GM19025 (cell line): Measurements from ENCODE around the gene DMAC2L.
"Not testable (repeated sequence)": the region's sequence is repeated elsewhere in the genome, so short reads cannot be mapped to it uniquely, and the experiment has no call there.

Source experiments
- ATAC-seq: cut with Tn5 transposase; IDR thresholded peaks from one replicate; pipeline ENCODE4 v1.9.1; 2021; ENCODE audit warnings: mild to moderate bottlenecking, low read depth, moderate library complexity; ENCODE audit not compliant: unreplicated experiment

The DMAC2L gene

GRCh38 chr14:50353126-50353525 is 41.0 kb downstream of the DMAC2L start:
- ATAC-seq, result no peak

GRCh38 chr14:50354527-50354926 is 42.4 kb downstream of the DMAC2L start:
- no peak for ATAC-seq

GRCh38 chr14:50355692-50356091 is 43.6 kb downstream of the DMAC2L start:
- ATAC-seq, result no peak

- not testable (repeated sequence) for ATAC-seq
Observed at GRCh38 chr14:50356283-50356682, 44.2 kb downstream of the DMAC2L start.

- no peak for ATAC-seq
Observed at GRCh38 chr14:50357124-50357523, 45.0 kb downstream of the DMAC2L start.

GRCh38 chr14:50357753-50358395 is 45.8 kb downstream of the DMAC2L start:
- ATAC-seq, result no peak

GRCh38 chr14:50359631-50360030 is 47.5 kb downstream of the DMAC2L start:
- no peak for ATAC-seq

GRCh38 chr14:50360093-50360492 is 48.0 kb downstream of the DMAC2L start:
- no peak for ATAC-seq

- no peak for ATAC-seq
Observed at GRCh38 chr14:50360851-50361250, 48.7 kb downstream of the DMAC2L start.

GRCh38 chr14:50361473-50362403 is 49.6 kb downstream of the DMAC2L start:
- ATAC-seq, result not testable (repeated sequence)

- peak; percentile 13 for ATAC-seq
Observed at GRCh38 chr14:50362764-50363713, 50.9 kb downstream of the DMAC2L start.

GRCh38 chr14:50363714-50364111 is 51.6 kb downstream of the DMAC2L start:
- ATAC-seq, result peak; percentile 98

- no peak for ATAC-seq
Observed at GRCh38 chr14:50364792-50365191, 52.7 kb downstream of the DMAC2L start.

GRCh38 chr14:50365572-50365971 is 53.4 kb downstream of the DMAC2L start:
- not testable (repeated sequence) for ATAC-seq

- ATAC-seq, result no peak
Observed at GRCh38 chr14:50366115-50366514, 54.0 kb downstream of the DMAC2L start.

- ATAC-seq, result no peak
Observed at GRCh38 chr14:50366589-50366988, 54.5 kb downstream of the DMAC2L start.

GRCh38 chr14:50371546-50371945 is 59.4 kb downstream of the DMAC2L start:
- ATAC-seq, result no peak

GRCh38 chr14:50373959-50374358 is 61.8 kb downstream of the DMAC2L start:
- no peak for ATAC-seq

GRCh38 chr14:50375760-50376159 is 63.6 kb downstream of the DMAC2L start:
- ATAC-seq, result no peak
